Measurements from ENCODE around the gene CUL7. TPM values are rescaled to one million over a fixed set of nuclear protein-coding genes. Genes with fewer than 3 reads are reported as not detected.

CUL7 gene
- total RNA-seq, 2 donors from 2014 or later: 16.3 to 24.4 TPM

DNA sequence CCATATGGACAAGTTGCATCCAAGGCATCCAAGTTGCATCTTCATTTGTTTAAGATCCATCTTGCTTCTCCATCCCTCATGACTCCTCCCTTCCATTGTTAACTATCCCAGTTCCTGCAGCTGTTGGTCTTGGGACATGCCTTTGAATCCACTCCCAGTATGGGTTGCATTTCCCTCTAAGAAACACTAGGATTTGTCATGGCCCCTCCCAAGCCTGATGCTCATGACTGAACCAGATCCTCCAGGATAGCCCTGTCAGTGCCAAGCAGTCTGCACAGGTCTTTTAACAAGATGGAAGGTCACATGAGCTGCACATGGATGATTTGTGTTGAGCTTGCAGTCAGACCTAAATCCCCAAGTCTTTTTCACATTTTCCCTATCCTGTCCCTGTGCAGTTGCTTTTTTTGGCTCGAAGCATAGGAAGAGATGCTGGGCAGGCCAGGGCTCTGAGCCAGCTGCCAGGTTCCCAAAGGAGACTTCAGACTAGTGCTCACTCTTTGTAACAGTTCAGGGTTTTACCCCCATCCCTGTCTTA is 65.1 kb downstream of the CUL7 start:
- ATAC-seq: no peak
- intact Hi-C loops (cut with DNase I): no loop called here
- peaks cover 32% of the 10 kb centered on the region for H3K4me1 ChIP-seq

More for the DNA sequence above, 65.1 kb downstream of the CUL7 start:
- H3K4me3 ChIP-seq: no peak overlapping the region
- no peak for TF ChIP-seq POLR2A (IDR thresholded peaks at IDR 0.05)
- no peak for TF ChIP-seq CTCF (IDR thresholded peaks at IDR 0.05)
- no peaks in the 10 kb centered on the region for H3K9me3 ChIP-seq
- no peak for DNase-seq
- WGBS, 2 donors: 23 to 31% methylated on average over 1 of the region's 1 CpG
- no peak overlapping the region for H3K27ac ChIP-seq
- no peaks in the 10 kb centered on the region for H3K27me3 ChIP-seq
- peaks cover 0 to 8% of the 10 kb centered on the region in 2 donors for H3K36me3 ChIP-seq (replicated peaks in 1 of 2; ENCODE audit: insufficient read depth in 1 of 2, low read depth in 2 of 2)

Other genes starting within 250 kb of the CUL7 start
- gene RPL7L1, start 174.2 kb downstream of the CUL7 start, total RNA-seq: 10 to 100 TPM; 42.2 to 56.3 TPM
- gene PTCRA, start 137.8 kb downstream of the CUL7 start, total RNA-seq: not detected
- 10 to 100 TPM; 50.8 to 74.7 TPM for gene CNPY3, start 124.4 kb downstream of the CUL7 start, total RNA-seq
- 100 to 1,000 TPM in 1 of 2 donors, 10 to 100 TPM in 1; 67.2 to 630 TPM for gene GNMT, start 93.1 kb downstream of the CUL7 start, total RNA-seq
- gene PEX6, start 74.7 kb downstream of the CUL7 start, total RNA-seq: 10 to 100 TPM; 18.1 to 26.2 TPM
- 10 to 100 TPM in 1 of 2 donors, 1 to 10 TPM in 1; 8.2 to 13.5 TPM for gene PPP2R5D, start 69.3 kb downstream of the CUL7 start, total RNA-seq
- gene MEA1, start 39.9 kb downstream of the CUL7 start, total RNA-seq: 10 to 100 TPM; 17.5 to 32.9 TPM
- 10 to 100 TPM; 29.7 to 44.6 TPM for gene KLHDC3, start 39.6 kb downstream of the CUL7 start, total RNA-seq
- 10 to 100 TPM; 28.3 to 29.7 TPM for gene RRP36, start 32.2 kb downstream of the CUL7 start, total RNA-seq
- gene MRPL2, start 5.6 kb upstream of the CUL7 start, total RNA-seq: 10 to 100 TPM; 13.5 to 15.2 TPM
- 10 to 100 TPM; 19.8 to 33.5 TPM for gene KLC4, start 5.8 kb upstream of the CUL7 start, total RNA-seq
- gene PTK7, start 22.5 kb upstream of the CUL7 start, total RNA-seq: 10 to 100 TPM; 26.4 to 28.0 TPM
- gene SRF, start 117.4 kb upstream of the CUL7 start, total RNA-seq: 10 to 100 TPM; 12.7 to 30.7 TPM
- 10 to 100 TPM; 34.8 to 84.4 TPM for gene CUL9, start 128.3 kb upstream of the CUL7 start, total RNA-seq
- gene DNPH1, start 175.6 kb upstream of the CUL7 start, total RNA-seq: 100 to 1,000 TPM in 1 of 2 donors, 10 to 100 TPM in 1; 94.2 to 119 TPM
- under 1 TPM; 0.26 to 0.33 TPM for gene TTBK1, start 189.6 kb upstream of the CUL7 start, total RNA-seq
- gene SLC22A7, start 244.4 kb upstream of the CUL7 start, total RNA-seq: not detected

Data from body of pancreas (tissue), 4 donors.